Hematopoietic multipotent progenitor cell treated with erythropoietin and hydrocortisone succinate and interleukin-3 and kit ligand, for 6 days (in vitro differentiated cells): Measurements from ENCODE around the gene GJB1.
"Not testable (repeated sequence)": the region's sequence is repeated elsewhere in the genome, so short reads cannot be mapped to it uniquely, and the experiment has no call there.

ENCODE experiments used
- DNase-seq: peaks from one replicate; pipeline ENCODE4 v3.0.0-alpha.2; 2015

Gene GJB1

GRCh38 chrX:71256856-71257255, 33.8 kb downstream of the GJB1 start:
- DNase-seq, result no peak

DNA sequence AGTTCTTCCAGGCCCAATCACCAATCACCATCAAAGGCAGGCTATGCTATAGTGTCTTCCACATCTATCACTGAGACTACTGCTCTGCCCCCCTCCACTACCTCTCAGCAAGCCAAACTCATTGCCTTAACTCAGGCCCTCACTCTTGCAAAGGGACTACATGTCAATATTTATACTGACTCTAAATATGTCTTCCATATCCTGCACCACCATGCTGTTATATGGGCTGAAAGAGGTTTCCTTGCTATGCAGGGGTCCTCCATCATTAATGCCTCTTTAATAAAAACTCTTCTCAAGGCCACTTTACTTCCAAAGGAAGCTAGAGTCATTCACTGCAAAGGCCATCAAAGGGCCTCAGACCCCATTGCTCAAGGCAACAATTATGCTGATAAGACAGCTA, 45.6 kb downstream of the GJB1 start:
- not testable (repeated sequence) for DNase-seq

DNA sequence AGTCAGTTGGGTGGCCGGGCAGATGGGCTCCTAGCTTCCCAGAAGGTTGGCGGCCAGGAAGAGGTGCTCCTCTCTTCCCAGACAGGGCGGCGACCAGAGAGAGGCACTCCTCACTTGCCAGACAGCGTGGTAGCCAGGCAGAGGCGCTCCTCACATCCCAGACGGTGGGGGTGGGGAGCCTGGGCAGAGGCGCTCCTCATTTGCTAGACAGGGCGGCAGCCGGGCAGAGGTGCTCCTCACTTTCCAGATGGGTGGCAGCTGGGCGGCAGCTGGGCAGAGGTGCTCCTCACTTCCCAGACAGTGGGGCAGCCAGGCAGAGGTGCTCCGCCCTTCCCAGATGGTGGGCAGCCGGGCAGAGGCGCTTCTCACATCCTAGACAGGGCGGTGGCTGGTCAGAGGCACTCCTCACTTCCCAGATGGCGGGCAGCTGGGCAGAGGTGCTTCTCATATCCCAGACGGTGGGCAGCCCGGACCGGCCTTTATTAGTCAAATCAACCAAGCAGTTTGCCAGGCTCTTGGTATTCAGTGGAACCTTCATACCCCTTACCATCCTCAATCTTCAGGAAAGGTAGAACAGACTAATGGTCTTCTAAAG, 46.9 kb downstream of the GJB1 start:
- no peak for DNase-seq

DNA sequence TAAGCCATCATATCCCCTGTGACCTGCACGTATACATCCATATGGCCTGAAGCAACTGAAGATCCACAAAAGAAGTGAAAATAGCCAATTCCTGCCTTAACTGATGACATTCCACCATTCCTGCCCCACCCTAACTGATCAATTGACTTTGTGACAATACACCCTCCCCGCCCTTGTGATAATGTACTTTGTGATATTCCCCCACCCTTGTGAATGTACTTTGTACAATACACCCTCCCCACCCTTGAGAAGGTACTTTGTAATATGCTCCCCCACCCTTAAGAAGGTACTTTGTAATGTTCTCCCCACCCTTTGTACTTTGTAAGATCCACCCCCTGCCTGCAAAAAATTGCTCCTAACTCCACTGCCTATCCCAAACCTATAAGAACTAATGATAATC, 49.3 kb downstream of the GJB1 start:
- DNase-seq, result not testable (repeated sequence)
